T follicular helper cell (primary cell): ENCODE data around the gene RASGEF1B.

Experiments
- DNase-seq: peaks from one replicate; pipeline ENCODE4 v3.0.0-alpha.2; 2020; ENCODE audit warnings: low read depth

The RASGEF1B gene

GRCh38 chr4:81398379-81398778, 73.3 kb downstream of the RASGEF1B start:
- no peak for DNase-seq

DNA sequence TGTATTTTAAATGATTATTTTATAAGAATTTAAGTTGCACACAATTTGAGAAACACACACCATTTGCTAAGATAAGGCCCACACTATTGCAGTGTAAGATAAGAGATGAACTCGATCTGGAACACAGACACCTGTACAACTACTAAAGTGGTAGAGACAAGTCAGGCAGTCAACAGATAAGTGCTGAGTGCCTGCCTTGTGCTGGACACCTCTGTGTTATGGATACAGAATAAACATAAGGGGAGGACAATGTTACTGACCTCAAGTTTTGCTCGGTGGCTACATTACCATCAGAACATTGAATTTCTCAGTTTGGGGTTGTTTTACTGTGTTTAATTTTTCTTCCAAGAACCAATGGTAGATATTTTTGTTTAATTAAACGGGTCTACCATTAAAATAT, 74.1 kb downstream of the RASGEF1B start:
- no peak for DNase-seq

DNA sequence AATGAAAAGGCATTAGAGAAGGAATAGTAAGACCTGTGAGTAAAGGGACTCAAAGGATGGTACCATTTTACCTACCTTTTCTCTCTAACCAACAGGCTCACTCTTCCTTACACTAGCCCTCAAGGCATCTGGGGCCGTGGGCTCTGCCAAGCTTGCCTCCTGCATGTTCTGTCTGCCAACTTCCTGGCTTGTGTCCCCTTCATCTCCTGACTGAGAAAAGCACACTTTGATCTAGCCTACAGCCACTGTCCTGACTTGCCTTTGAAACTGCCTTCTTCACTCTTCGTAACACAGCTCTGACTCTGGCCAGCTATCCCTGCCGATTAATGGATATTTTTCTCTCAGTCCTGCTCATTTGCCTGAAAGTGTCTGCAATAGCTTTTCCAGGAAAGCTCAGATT, 76.5 kb downstream of the RASGEF1B start:
- no peak for DNase-seq

DNA sequence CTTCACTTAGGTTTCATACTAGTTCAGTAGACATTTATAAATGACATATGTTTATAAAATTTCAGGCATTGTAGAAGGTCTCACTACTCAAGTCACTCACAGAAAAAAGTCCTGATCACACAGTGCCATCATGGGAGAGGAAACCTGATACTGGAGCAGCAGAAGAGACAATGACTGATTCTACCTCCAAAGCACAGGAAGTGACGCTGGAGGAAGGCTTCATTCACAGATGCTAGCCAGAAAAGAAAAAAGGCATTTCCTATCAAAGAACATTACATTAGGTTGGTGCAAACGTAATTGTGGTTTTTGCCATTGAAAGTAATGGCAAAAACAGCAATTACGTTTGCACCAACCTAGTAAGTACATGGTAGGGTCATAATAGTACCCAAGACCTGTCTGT, 79.5 kb downstream of the RASGEF1B start:
- peak; percentile 3 for DNase-seq

DNA sequence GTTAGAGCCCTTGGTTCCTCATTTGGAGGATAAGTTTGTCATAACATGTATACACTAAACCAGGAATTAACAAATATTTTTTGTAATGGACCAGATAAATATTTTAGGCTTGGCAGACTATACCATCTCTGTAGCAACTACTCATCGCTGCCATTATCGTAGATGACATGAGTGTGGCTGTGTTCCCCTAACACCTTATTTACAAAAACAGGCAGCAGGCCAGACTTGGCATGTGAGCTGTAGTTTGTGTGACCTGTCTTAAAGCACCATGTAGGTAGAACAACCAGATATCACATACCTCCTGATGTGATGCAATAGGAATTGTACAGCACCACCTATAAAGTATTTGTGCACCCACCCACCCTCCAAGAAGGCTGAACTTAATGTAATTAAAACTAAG, 82.0 kb downstream of the RASGEF1B start:
- DNase-seq = no peak

- no peak for DNase-seq
These were observed 91.3 kb downstream of the RASGEF1B start for GRCh38 chr4:81380437-81380836.

DNA sequence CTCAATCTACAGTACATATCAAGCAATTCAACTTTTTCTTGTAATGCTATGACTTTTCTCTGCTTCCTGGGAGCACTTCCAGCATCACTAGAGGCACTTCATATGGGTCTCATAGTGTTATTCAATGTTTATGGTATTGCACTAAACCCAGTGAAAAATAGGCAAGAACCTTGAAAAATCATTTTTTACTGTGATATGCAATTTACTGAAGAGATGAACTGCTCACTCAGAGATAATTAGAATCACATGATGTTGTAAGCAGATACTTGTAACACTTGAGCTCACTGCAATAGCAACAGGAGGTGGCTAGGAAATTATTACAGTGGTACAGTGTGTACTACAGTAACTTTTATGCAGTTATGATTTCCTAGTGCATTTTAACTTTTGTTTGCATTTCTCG, 93.3 kb downstream of the RASGEF1B start:
- no peak for DNase-seq

DNA sequence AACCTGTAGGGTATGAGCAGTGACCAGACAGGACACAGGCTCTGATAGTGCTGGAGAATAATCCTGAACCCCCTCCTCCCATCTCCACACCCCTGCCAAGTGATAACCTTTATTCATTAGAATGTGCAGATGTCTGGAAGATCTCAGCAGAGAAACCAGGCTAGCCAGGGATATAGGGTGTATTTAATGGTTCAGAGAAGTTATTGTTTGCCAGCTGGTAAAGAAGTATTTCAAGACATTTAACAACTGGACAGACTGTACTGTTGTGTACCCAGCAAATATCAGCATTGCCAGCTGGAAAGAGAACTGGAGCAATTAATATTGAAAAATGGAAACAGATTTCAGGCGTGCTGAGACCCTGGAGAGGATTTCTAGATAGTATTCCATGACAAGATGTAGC, 94.5 kb downstream of the RASGEF1B start:
- DNase-seq = no peak

- DNase-seq = no peak
These were observed 95.0 kb downstream of the RASGEF1B start for GRCh38 chr4:81376720-81377119.
